ENCODE data around the gene IVD.

Gene IVD

GRCh38 chr15:40379374-40379773 is 26.2 kb upstream of the IVD start:
- no peak for DNase-seq

- DNase-seq, result no peak
Measured at GRCh38 chr15:40379853-40380252, 25.7 kb upstream of the IVD start.

GRCh38 chr15:40380636-40381035 is 25.0 kb upstream of the IVD start:
- no peak for DNase-seq

GRCh38 chr15:40381818-40382529 is 23.6 kb upstream of the IVD start:
- no peak for DNase-seq

GRCh38 chr15:40382580-40383456 is 22.8 kb upstream of the IVD start, which contains the start of gene KNSTRN:
Gene KNSTRN (plus strand): TSS chr15:40382721. CDS start chr15:40382836, 115 bp downstream.
- peak; percentile 73 for DNase-seq

- no peak for DNase-seq
Measured at GRCh38 chr15:40386480-40386879, 19.1 kb upstream of the IVD start.

GRCh38 chr15:40388941-40389823 is 16.4 kb upstream of the IVD start:
- no peak for DNase-seq

- no peak for DNase-seq
Measured at GRCh38 chr15:40389824-40390595, 15.6 kb upstream of the IVD start.

GRCh38 chr15:40392986-40393948 is 12.3 kb upstream of the IVD start:
- no peak for DNase-seq

- DNase-seq, result no peak
Measured at GRCh38 chr15:40397688-40398412, 7.7 kb upstream of the IVD start.

GRCh38 chr15:40398413-40398873 is 7.2 kb upstream of the IVD start:
- DNase-seq, result no peak

GRCh38 chr15:40399370-40399769 is 6.2 kb upstream of the IVD start:
- no peak for DNase-seq

GRCh38 chr15:40407330-40407990 is 1.9 kb downstream of the IVD start:
- DNase-seq, result no peak

GRCh38 chr15:40409366-40409765 is 3.8 kb downstream of the IVD start:
- peak; percentile 4 for DNase-seq

- DNase-seq, result no peak
Measured at GRCh38 chr15:40410476-40410875, 4.9 kb downstream of the IVD start.

- no peak for DNase-seq
Measured at GRCh38 chr15:40412095-40412759, 6.6 kb downstream of the IVD start.

- no peak for DNase-seq
Measured at GRCh38 chr15:40413036-40413435, 7.4 kb downstream of the IVD start.

GRCh38 chr15:40414816-40415215 is 9.2 kb downstream of the IVD start:
- no peak for DNase-seq

- no peak for DNase-seq
Measured at GRCh38 chr15:40415226-40415625, 9.6 kb downstream of the IVD start.
